Endodermal cell (in vitro differentiated cells): ENCODE measurements around the gene TPK1. TPM values are rescaled to one million over a fixed set of nuclear protein-coding genes. Genes with fewer than 3 reads are reported as not detected.

Experiments used
- DNase-seq: peaks from one replicate; pipeline ENCODE4 v3.0.0-alpha.2; 2017
- H3K27ac ChIP-seq: 2 replicates; pipeline ENCODE4 v1.5.1; 2013; ENCODE audit warnings: mild to moderate bottlenecking, low read depth, low read length, moderate library complexity
- H3K27me3 ChIP-seq: 2 replicates; pipeline ENCODE4 v1.6.1; 2013; ENCODE audit warnings: mild to moderate bottlenecking, low read length, moderate library complexity; ENCODE audit not compliant: insufficient read depth, control insufficient read depth, poor library complexity, severe bottlenecking
- H3K36me3 ChIP-seq: 2 replicates; pipeline ENCODE4 v1.7.0; 2013; ENCODE audit warnings: mild to moderate bottlenecking, low read length, moderate library complexity; ENCODE audit not compliant: control insufficient read depth, insufficient read depth
- H3K4me1 ChIP-seq: one replicate; pipeline ENCODE4 v1.7.0; 2013; ENCODE audit warnings: low read length; ENCODE audit not compliant: control insufficient read depth, insufficient read depth
- H3K4me3 ChIP-seq: 2 replicates; pipeline ENCODE4 v1.5.1; 2013; ENCODE audit warnings: mild to moderate bottlenecking, low read length, moderate library complexity
- H3K9ac ChIP-seq: 2 replicates; pipeline ENCODE4 v1.6.1; 2013; ENCODE audit warnings: mild to moderate bottlenecking, low read length, moderate library complexity; ENCODE audit not compliant: poor library complexity, severe bottlenecking; ENCODE audit errors: extremely low read depth
- H3K9me3 ChIP-seq: 2 replicates; pipeline ENCODE4 v1.6.1; 2013; ENCODE audit warnings: mild to moderate bottlenecking, low read length, moderate library complexity; ENCODE audit not compliant: control insufficient read depth
- H3K27ac Mint-ChIP-seq: 2 replicates; pipeline ENCODE4 v1.8.0; 2020; ENCODE audit warnings: mixed read lengths
- H3K27me3 Mint-ChIP-seq: 2 replicates; pipeline ENCODE4 v1.8.0; 2021; ENCODE audit warnings: mild to moderate bottlenecking, mixed read lengths; ENCODE audit not compliant: insufficient read depth
- H3K36me3 Mint-ChIP-seq: 2 replicates; pipeline ENCODE4 v1.8.0; 2020; ENCODE audit warnings: low read depth, mixed read lengths
- H3K4me1 Mint-ChIP-seq: 2 replicates; pipeline ENCODE4 v1.8.0; 2020; ENCODE audit warnings: mixed read lengths
- H3K4me3 Mint-ChIP-seq: 2 replicates; pipeline ENCODE4 v1.8.0; 2020; ENCODE audit warnings: mild to moderate bottlenecking, moderate library complexity, mixed read lengths
- H3K9me3 Mint-ChIP-seq: 2 replicates; pipeline ENCODE4 v1.8.0; 2020; ENCODE audit warnings: mild to moderate bottlenecking, mixed read lengths
- WGBS, 2 experiments: methylation state at CpG; one replicate each; pipeline versions ENCODE4 v1.1.5 to v1.1.7; 2013; ENCODE audit warnings: missing lambda C conversion rate in 2 of 2, mixed read lengths in 1 of 2; ENCODE audit not compliant: insufficient coverage in 1 of 2, insufficient read length in 1 of 2; 5-methylcytosine and 5-hydroxymethylcytosine counted together
- total RNA-seq, 2 donors: library from RNA; stranded (reverse); fragmentation: NEBNext Ultra II Directional in 1 of 2; extraction: Animal tissue kit (Norgen Biotek cat#: 25700) in 1 of 2; gene quantifications; 2 replicates in 1 of 2; 3 replicates in 1 of 2; pipeline ENCODE4 v1.2.1, GENCODE V29; 2021
- TF ChIP-seq, protein P1 (sequence below): fragments of 200-600 bp; sonication (generic); conservative IDR thresholded peaks from 2 replicates; pipeline ENCODE4 v1.5.0; 2021; ENCODE audit warnings: antibody characterized with exemption, mild to moderate bottlenecking

The TPK1 gene
- total RNA-seq, 2 donors from 2014 or later: 9.7 TPM

- no peaks in the 10 kb centered on the region for H3K27me3 Mint-ChIP-seq
- Histone ChIP-seq H3K36me3 (no peaks in the 10 kb centered on the region), H3K9me3 (peaks cover 3% of the 10 kb centered on the region), H3K27ac (no peak overlapping the region), H3K27me3 (no peaks in the 10 kb centered on the region), H3K4me3 (no peak overlapping the region), H3K4me1 (no peaks in the 10 kb centered on the region), H3K9ac (no peak overlapping the region)
- TF ChIP-seq, protein P1, sequence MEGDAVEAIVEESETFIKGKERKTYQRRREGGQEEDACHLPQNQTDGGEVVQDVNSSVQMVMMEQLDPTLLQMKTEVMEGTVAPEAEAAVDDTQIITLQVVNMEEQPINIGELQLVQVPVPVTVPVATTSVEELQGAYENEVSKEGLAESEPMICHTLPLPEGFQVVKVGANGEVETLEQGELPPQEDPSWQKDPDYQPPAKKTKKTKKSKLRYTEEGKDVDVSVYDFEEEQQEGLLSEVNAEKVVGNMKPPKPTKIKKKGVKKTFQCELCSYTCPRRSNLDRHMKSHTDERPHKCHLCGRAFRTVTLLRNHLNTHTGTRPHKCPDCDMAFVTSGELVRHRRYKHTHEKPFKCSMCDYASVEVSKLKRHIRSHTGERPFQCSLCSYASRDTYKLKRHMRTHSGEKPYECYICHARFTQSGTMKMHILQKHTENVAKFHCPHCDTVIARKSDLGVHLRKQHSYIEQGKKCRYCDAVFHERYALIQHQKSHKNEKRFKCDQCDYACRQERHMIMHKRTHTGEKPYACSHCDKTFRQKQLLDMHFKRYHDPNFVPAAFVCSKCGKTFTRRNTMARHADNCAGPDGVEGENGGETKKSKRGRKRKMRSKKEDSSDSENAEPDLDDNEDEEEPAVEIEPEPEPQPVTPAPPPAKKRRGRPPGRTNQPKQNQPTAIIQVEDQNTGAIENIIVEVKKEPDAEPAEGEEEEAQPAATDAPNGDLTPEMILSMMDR: no peak
- H3K4me3 Mint-ChIP-seq: no peak overlapping the region
- H3K36me3 Mint-ChIP-seq: no peaks in the 10 kb centered on the region
- 88 to 100% methylated on average over 1 to 4 of the region's 4 CpGs for WGBS, 2 experiments
- no peaks in the 10 kb centered on the region for H3K9me3 Mint-ChIP-seq
- peaks cover 6% of the 10 kb centered on the region for H3K4me1 Mint-ChIP-seq
- H3K27ac Mint-ChIP-seq: no peak overlapping the region
- DNase-seq: no peak
Measured at GRCh38 chr7:144588559-144589051, 247.2 kb downstream of the TPK1 start.

DNA sequence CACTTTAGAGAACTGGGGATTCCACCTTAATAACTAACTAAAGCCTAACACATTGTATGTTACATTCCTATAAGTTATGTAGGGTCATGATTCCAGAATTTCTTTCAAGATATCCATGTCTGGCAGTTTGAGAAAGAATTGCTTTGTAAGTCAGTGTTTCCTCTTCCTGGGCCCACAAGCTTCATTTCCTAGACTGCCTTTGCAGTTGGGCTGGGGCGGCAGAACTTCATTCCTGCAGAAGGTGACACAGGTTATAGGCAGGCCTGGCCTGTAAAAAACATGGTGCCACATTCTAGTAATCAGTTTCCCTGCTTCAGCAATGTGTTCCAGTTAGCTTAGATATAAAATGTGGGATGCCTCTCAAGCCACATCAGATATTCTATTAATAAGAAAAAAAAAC, 248.2 kb downstream of the TPK1 start:
- DNase-seq: no peak
- no peak overlapping the region for H3K27ac Mint-ChIP-seq
- no peaks in the 10 kb centered on the region for H3K36me3 Mint-ChIP-seq
- H3K27me3 ChIP-seq: no peaks in the 10 kb centered on the region
- no peaks in the 10 kb centered on the region for H3K36me3 ChIP-seq
- no peak overlapping the region for H3K27ac ChIP-seq
- no peak overlapping the region for H3K9ac ChIP-seq
- TF ChIP-seq, protein P1: no peak
- H3K9me3 Mint-ChIP-seq: no peaks in the 10 kb centered on the region
- H3K4me1 ChIP-seq: no peaks in the 10 kb centered on the region
- H3K4me1 Mint-ChIP-seq: peaks cover 6% of the 10 kb centered on the region
- no peaks in the 10 kb centered on the region for H3K9me3 ChIP-seq
- 75 to 95% methylated on average over 1 of the region's 1 CpG for WGBS, 2 experiments
- no peak overlapping the region for H3K4me3 ChIP-seq
- no peak overlapping the region for H3K4me3 Mint-ChIP-seq
- H3K27me3 Mint-ChIP-seq: no peaks in the 10 kb centered on the region

DNA sequence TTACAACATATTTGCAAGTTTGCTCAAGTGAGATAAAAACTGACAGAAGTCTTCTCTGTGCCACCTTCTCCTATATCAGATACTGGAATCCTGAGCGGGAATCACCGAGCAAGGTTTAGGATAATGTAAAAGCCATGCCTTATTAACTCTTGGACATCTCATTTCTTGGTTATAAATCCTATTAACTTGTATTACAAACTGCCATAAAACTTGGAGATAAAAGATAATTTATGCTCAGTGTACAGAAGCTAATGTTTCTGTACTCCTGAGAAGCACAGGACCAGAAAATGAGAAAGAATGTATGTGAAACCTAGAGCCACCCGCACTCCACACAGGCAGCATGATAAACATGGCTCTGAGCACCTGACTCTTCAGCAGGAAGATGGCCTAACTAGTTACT, 251.1 kb downstream of the TPK1 start:
- Mint-ChIP-seq H3K4me1 (peaks cover 1% of the 10 kb centered on the region), H3K9me3 (no peaks in the 10 kb centered on the region), H3K27ac (no peak overlapping the region), H3K36me3 (no peaks in the 10 kb centered on the region), H3K4me3 (no peak overlapping the region), H3K27me3 (no peaks in the 10 kb centered on the region)
- no peak for DNase-seq
- WGBS, 2 experiments: 97 to 100% methylated on average over 1 to 3 of the region's 3 CpGs
- no peaks in the 10 kb centered on the region for H3K4me1 ChIP-seq
- H3K36me3 ChIP-seq: no peaks in the 10 kb centered on the region
- no peak overlapping the region for H3K27ac ChIP-seq
- no peak overlapping the region for H3K9ac ChIP-seq
- no peaks in the 10 kb centered on the region for H3K27me3 ChIP-seq
- H3K4me3 ChIP-seq: no peak overlapping the region
- TF ChIP-seq, protein P1: no peak
- no peaks in the 10 kb centered on the region for H3K9me3 ChIP-seq
